Activated naive CD4-positive, alpha-beta T cell treated with anti-CD3 and anti-CD28 coated beads, Interleukin-2, amount 50 U/mL, for 72 hours (primary cell): Measurements from ENCODE around the gene ERBB2. TPM values are rescaled to one million over a fixed set of nuclear protein-coding genes. Genes with fewer than 3 reads are reported as not detected.

Experiments
- ATAC-seq, 2 donors: fragments of 150-1000 bp; cut with Tn5 transposase; 2 replicates each; pipeline ENCODE4 v1.10.0; 2021; ENCODE audit warnings: mild to moderate bottlenecking in 2 of 2, moderate library complexity in 2 of 2
- DNase-seq, 2 donors: peaks; one replicate each; pipeline ENCODE4 v3.0.0; 2021 to 2022; ENCODE audit warnings: low spot score in 2 of 2
- H3K27ac Mint-ChIP-seq, 2 donors: one replicate each; pipeline ENCODE4 v1.8.0; 2022; ENCODE audit warnings: mild to moderate bottlenecking in 2 of 2, mixed read lengths in 2 of 2
- H3K36me3 Mint-ChIP-seq, 2 donors: one replicate each; pipeline ENCODE4 v1.8.0; 2022; ENCODE audit warnings: mixed read lengths in 2 of 2
- H3K9me3 Mint-ChIP-seq, 2 donors: one replicate each; pipeline ENCODE4 v1.8.0; 2022; ENCODE audit warnings: mixed read lengths in 2 of 2
- total RNA-seq, 2 donors: library from RNA; stranded (reverse); gene quantifications; one replicate each; pipeline ENCODE4 v1.2.3, GENCODE V29; 2022

The ERBB2 gene
- total RNA-seq, 2 donors from 2014 or later = 3.2 to 7.8 TPM

- ATAC-seq = no peak
- no peaks in the 10 kb centered on the region for H3K9me3 Mint-ChIP-seq
- H3K36me3 Mint-ChIP-seq = no peaks in the 10 kb centered on the region
- H3K27ac Mint-ChIP-seq = no peak overlapping the region
- DNase-seq = no peak
Observed at GRCh38 chr17:39673335-39674081, 26.4 kb upstream of the ERBB2 start.

- Mint-ChIP-seq H3K36me3 (no peaks in the 10 kb centered on the region), H3K9me3 (no peaks in the 10 kb centered on the region), H3K27ac (no peak overlapping the region)
- ATAC-seq = no peak
- DNase-seq = no peak
Observed at GRCh38 chr17:39674179-39674578, 25.7 kb upstream of the ERBB2 start.

GRCh38 chr17:39674702-39675389 lies 25.0 kb upstream of the ERBB2 start:
- Mint-ChIP-seq H3K9me3 (no peaks in the 10 kb centered on the region), H3K36me3 (no peaks in the 10 kb centered on the region), H3K27ac (no peak overlapping the region)
- no peak for DNase-seq
- no peak for ATAC-seq

GRCh38 chr17:39675390-39676082 lies 24.3 kb upstream of the ERBB2 start:
- H3K27ac Mint-ChIP-seq = peak overlapping the region in 1 of 2 donors; percentile 36
- peak in 1 of 2 donors; percentile 6 for ATAC-seq
- no peak for DNase-seq
- no peaks in the 10 kb centered on the region for H3K9me3 Mint-ChIP-seq
- no peaks in the 10 kb centered on the region for H3K36me3 Mint-ChIP-seq

GRCh38 chr17:39676198-39676819 lies 23.6 kb upstream of the ERBB2 start:
- ATAC-seq = peak; percentile 17 to 57
- no peaks in the 10 kb centered on the region for H3K36me3 Mint-ChIP-seq
- peak overlapping the region in 1 of 2 donors; percentile 36 for H3K27ac Mint-ChIP-seq
- DNase-seq = no peak
- no peaks in the 10 kb centered on the region for H3K9me3 Mint-ChIP-seq

GRCh38 chr17:39677072-39677471 lies 22.8 kb upstream of the ERBB2 start:
- DNase-seq (no peak), ATAC-seq (no peak)
- H3K9me3 Mint-ChIP-seq = no peaks in the 10 kb centered on the region
- H3K27ac Mint-ChIP-seq = peak overlapping the region in 1 of 2 donors; percentile 82
- H3K36me3 Mint-ChIP-seq = no peaks in the 10 kb centered on the region

- no peak for DNase-seq
- Mint-ChIP-seq H3K9me3 (no peaks in the 10 kb centered on the region), H3K27ac (peak overlapping the region; percentile 82 to 90), H3K36me3 (no peaks in the 10 kb centered on the region)
- ATAC-seq = no peak
Observed at GRCh38 chr17:39677542-39678339, 22.1 kb upstream of the ERBB2 start.

- peak in 1 of 2 donors; percentile 36 for ATAC-seq
- no peaks in the 10 kb centered on the region for H3K9me3 Mint-ChIP-seq
- peaks cover 0 to 4% of the 10 kb centered on the region in 2 donors for H3K36me3 Mint-ChIP-seq
- DNase-seq = no peak
- H3K27ac Mint-ChIP-seq = peak overlapping the region in 1 of 2 donors; percentile 90
Observed at GRCh38 chr17:39678340-39679116, 21.3 kb upstream of the ERBB2 start.

- DNase-seq (no peak), ATAC-seq (peak; percentile 58 to 73)
- H3K9me3 Mint-ChIP-seq = no peaks in the 10 kb centered on the region
- peak overlapping the region; percentile 90 to 96 for H3K27ac Mint-ChIP-seq
- H3K36me3 Mint-ChIP-seq = peaks cover 0 to 4% of the 10 kb centered on the region in 2 donors
Observed at GRCh38 chr17:39679521-39680192, 20.2 kb upstream of the ERBB2 start.

- DNase-seq (no peak), ATAC-seq (no peak)
- no peak overlapping the region for H3K27ac Mint-ChIP-seq
- peaks cover 11% of the 10 kb centered on the region in 2 donors for H3K36me3 Mint-ChIP-seq
- peaks cover 0 to 6% of the 10 kb centered on the region in 2 donors for H3K9me3 Mint-ChIP-seq
Observed at GRCh38 chr17:39683295-39683939, 16.4 kb upstream of the ERBB2 start.

- Mint-ChIP-seq H3K36me3 (peaks cover 15 to 18% of the 10 kb centered on the region in 2 donors), H3K27ac (no peak overlapping the region), H3K9me3 (peaks cover 0 to 9% of the 10 kb centered on the region in 2 donors)
- ATAC-seq (no peak), DNase-seq (no peak)
Observed at GRCh38 chr17:39684369-39685192, 15.3 kb upstream of the ERBB2 start.

- Mint-ChIP-seq H3K27ac (peak overlapping the region in 1 of 2 donors; percentile 92), H3K36me3 (peaks cover 15 to 18% of the 10 kb centered on the region in 2 donors), H3K9me3 (peaks cover 0 to 9% of the 10 kb centered on the region in 2 donors)
- DNase-seq (no peak), ATAC-seq (no peak)
Observed at GRCh38 chr17:39687101-39687545, 12.7 kb upstream of the ERBB2 start.

GRCh38 chr17:39687546-39688474 lies 12.1 kb upstream of the ERBB2 start, which contains the start of gene PGAP3:
Gene PGAP3, minus strand, starts transcription at chr17:39688057. Its CDS starts 43 bp downstream, at chr17:39688014.
- Mint-ChIP-seq H3K27ac (peak within 1 kb of the TSS; percentile 92 to 98), H3K9me3 (peaks cover 0 to 9% of the 10 kb centered on the region in 2 donors), H3K36me3 (peaks cover 15 to 18% of the 10 kb centered on the region in 2 donors)
- peak; percentile 83 to 86 for DNase-seq
- ATAC-seq = peak; percentile 90 to 96
